ENCODE measurements around the gene PTPRG. TPM values are rescaled to one million over a fixed set of nuclear protein-coding genes. Genes with fewer than 3 reads are reported as not detected.

Gene PTPRG
- total RNA-seq, 6 experiments from 2014 or later = 11.7 to 27.8 (median 14.7) TPM

GRCh38 chr3:61903931-61904657 lies 342.7 kb downstream of the PTPRG start:
- ATAC-seq (peak; percentile 41 to 69 (median 64)), DNase-seq (no peak)
- Histone ChIP-seq H3K36me3 (no peaks in the 10 kb centered on the region), H3K9me3 (no peaks in the 10 kb centered on the region), H3K4me3 (no peak overlapping the region), H3K4me1 (peaks cover 0 to 22% (median 7%) of the 10 kb centered on the region in 4 donors), H3K27ac (peak overlapping the region in 2 of 3 donors; percentile 34 to 54), H3K27me3 (no peaks in the 10 kb centered on the region)
- no peak for TF ChIP-seq CTCF (IDR thresholded peaks at IDR 0.05)
- TF ChIP-seq POLR2A (IDR thresholded peaks at IDR 0.05) = no peak
- WGBS (ENCODE audit: insufficient coverage, low coverage, low lambda C conversion rate, missing lambda C conversion rate) = 29% methylated on average over 4 of the region's 4 CpGs
- intact Hi-C loops (cut with DNase I) = no loop called here

GRCh38 chr3:61907210-61907795 lies 345.9 kb downstream of the PTPRG start:
- intact Hi-C loops (cut with DNase I) = no loop called here
- no peaks in the 10 kb centered on the region for H3K27me3 ChIP-seq
- WGBS (ENCODE audit: insufficient coverage, low coverage, low lambda C conversion rate, missing lambda C conversion rate) = 81% methylated on average over 6 of the region's 7 CpGs

DNA sequence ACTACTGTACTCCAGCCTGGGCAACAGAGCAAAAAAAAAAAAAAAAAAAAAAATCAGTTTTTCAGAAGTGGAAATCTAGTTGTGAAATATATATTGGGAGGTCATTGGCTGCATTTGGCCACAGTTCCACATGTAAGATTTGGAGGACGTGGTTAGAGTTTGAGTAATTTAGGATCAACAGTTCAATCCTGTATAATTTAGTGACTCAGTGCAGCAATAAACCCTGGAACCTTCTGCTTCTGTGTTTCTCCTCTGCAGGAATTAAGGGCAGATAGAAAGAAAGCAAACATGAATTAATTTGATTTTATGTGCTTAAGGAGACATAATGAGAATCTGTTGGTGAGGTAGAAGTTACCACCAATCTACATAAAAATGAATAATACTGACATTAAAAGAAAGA lies 347.0 kb downstream of the PTPRG start:
- no peak for DNase-seq

More at GRCh38 chr3:61907210-61907795, 345.9 kb downstream of the PTPRG start:
- DNase-seq (no peak), ATAC-seq (no peak)
- Histone ChIP-seq H3K4me1 (peaks cover 0 to 24% (median 9%) of the 10 kb centered on the region in 4 donors), H3K9me3 (no peaks in the 10 kb centered on the region), H3K36me3 (no peaks in the 10 kb centered on the region), H3K4me3 (no peak overlapping the region), H3K27ac (no peak overlapping the region)
- TF ChIP-seq CTCF (IDR thresholded peaks at IDR 0.05) = no peak
- no peak for TF ChIP-seq POLR2A (IDR thresholded peaks at IDR 0.05)

GRCh38 chr3:61910732-61911131 lies 349.4 kb downstream of the PTPRG start:
- no peaks in the 10 kb centered on the region for H3K9me3 ChIP-seq
- peaks cover 0 to 10% (median 5%) of the 10 kb centered on the region in 4 donors for H3K4me1 ChIP-seq
- no peak overlapping the region for H3K27ac ChIP-seq
- DNase-seq (no peak), ATAC-seq (no peak)
- intact Hi-C loops (cut with DNase I) = no loop called here
- no peaks in the 10 kb centered on the region for H3K36me3 ChIP-seq
- WGBS (ENCODE audit: insufficient coverage, low coverage, low lambda C conversion rate, missing lambda C conversion rate) = 78% methylated on average over 3 of the region's 3 CpGs
- no peak overlapping the region for H3K4me3 ChIP-seq
- no peak for TF ChIP-seq CTCF (IDR thresholded peaks at IDR 0.05)
- no peak for TF ChIP-seq POLR2A (IDR thresholded peaks at IDR 0.05)
- H3K27me3 ChIP-seq = no peaks in the 10 kb centered on the region

More for the DNA sequence above, 347.0 kb downstream of the PTPRG start:
- intact Hi-C loops (cut with DNase I) = no loop called here
- H3K4me1 ChIP-seq = peaks cover 0 to 24% (median 9%) of the 10 kb centered on the region in 4 donors
- no peaks in the 10 kb centered on the region for H3K36me3 ChIP-seq
- no peak overlapping the region for H3K4me3 ChIP-seq
- 20% methylated on average over 1 of the region's 1 CpG for WGBS (ENCODE audit: insufficient coverage, low coverage, low lambda C conversion rate, missing lambda C conversion rate)
- no peaks in the 10 kb centered on the region for H3K9me3 ChIP-seq
- peak; percentile 66 to 90 (median 80) for ATAC-seq
- peak overlapping the region in 1 of 3 donors; percentile 35 for H3K27ac ChIP-seq
- TF ChIP-seq POLR2A (IDR thresholded peaks at IDR 0.05) (no peak), CTCF (IDR thresholded peaks at IDR 0.05) (no peak)
- H3K27me3 ChIP-seq = no peaks in the 10 kb centered on the region

Measured in right lobe of liver (tissue), 6 donors.